Thyroid gland (tissue), 4 donors: ENCODE data around the gene KCNF1. TPM values are rescaled to one million over a fixed set of nuclear protein-coding genes. Genes with fewer than 3 reads are reported as not detected.

Source experiments
- DNase-seq, 2 donors: peaks; one replicate each; pipeline ENCODE4 v3.0.0-alpha.2; 2019
- H3K27ac ChIP-seq, 3 donors: fragments of 200-600 bp; sonication (generic); 1 replicate in 2 of 3; 2 replicates in 1 of 3; pipeline ENCODE4 v1.5.1; 2016 to 2019; ENCODE audit warnings: mild to moderate bottlenecking in 1 of 3, moderate library complexity in 1 of 3
- H3K27me3 ChIP-seq: fragments of 200-600 bp; sonication (generic); one replicate; pipeline ENCODE4 v1.5.1; 2019
- H3K36me3 ChIP-seq, 2 donors: fragments of 200-600 bp; sonication (generic); one replicate each; pipeline ENCODE4 v1.5.1; 2016 to 2019
- H3K4me1 ChIP-seq, 2 donors: fragments of 200-600 bp; sonication (generic); one replicate each; pipeline ENCODE4 v1.5.1; 2017 to 2019
- H3K4me3 ChIP-seq, 3 donors: fragments of 200-600 bp; sonication (generic); replicated peaks in 1 of 3; 1 replicate in 2 of 3; 2 replicates in 1 of 3; pipeline ENCODE4 v1.5.1; 2016; ENCODE audit warnings: mild to moderate bottlenecking in 1 of 3
- H3K9me3 ChIP-seq: fragments of 200-600 bp; sonication (generic); one replicate; pipeline ENCODE4 v1.5.1; 2017
- CTCF ChIP-seq, 6 experiments: fragments of 200-600 bp in 3 of 6; fragments of 450-650 bp in 3 of 6; sonication (generic) in 3 of 6; IDR thresholded peaks; one replicate each; pipeline ENCODE4 v1.5.1; 2016 to 2019; ENCODE audit warnings: antibody characterized with exemption in 6 of 6, mild to moderate bottlenecking in 2 of 6, inconsistent platforms in 1 of 6, moderate library complexity in 1 of 6
- POLR2A ChIP-seq, 2 donors: fragments of 450-650 bp; IDR thresholded peaks; one replicate each; pipeline ENCODE4 v1.6.1; 2017; ENCODE audit warnings: antibody characterized with exemption in 2 of 2, mild to moderate bottlenecking in 2 of 2, moderate library complexity in 1 of 2
- WGBS, 2 donors: methylation state at CpG; one replicate each; pipeline ENCODE4 v1.1.5; 2017; 5-methylcytosine and 5-hydroxymethylcytosine counted together
- intact Hi-C: fragments of 100-400 bp; cut with DNase I; formaldehyde crosslinking; loops from one replicate; pipeline ENCODE4 v1.15.1; 2023
- small RNA-seq: library from RNA; depleted of rRNA; stranded (forward); fragments of <200 nt; gene quantifications from one replicate; pipeline ENCODE3, GENCODE V24; 2016
- total RNA-seq, 4 donors: library from RNA; depleted of rRNA; stranded (reverse); fragments of >200 nt; gene quantifications; one replicate each; pipeline ENCODE4 v1.2.3, GENCODE V29; 2016

Gene KCNF1
- total RNA-seq, 4 donors from 2014 or later: not detected

DNA sequence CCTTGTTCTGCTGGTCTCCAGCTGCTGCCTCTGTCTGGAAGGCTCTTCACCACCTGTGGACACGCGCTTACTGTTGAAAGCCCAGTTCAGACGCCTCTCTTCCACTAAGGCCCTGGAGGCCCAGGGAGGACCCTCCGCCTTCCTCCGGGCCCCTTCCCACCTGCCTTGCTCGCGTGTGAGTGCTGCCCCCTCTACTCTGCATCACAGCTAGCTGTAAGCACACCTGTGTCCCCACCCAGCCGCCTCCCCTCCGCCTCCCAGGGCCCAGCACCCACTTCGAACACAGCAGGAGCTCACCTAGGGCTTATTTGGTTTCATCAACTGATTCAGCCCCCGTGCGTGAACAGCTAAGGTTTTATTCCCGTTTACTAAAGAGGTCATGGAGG is 49.7 kb downstream of the KCNF1 start:
- Histone ChIP-seq H3K27me3 (no peaks in the 10 kb centered on the region), H3K27ac (no peak overlapping the region), H3K9me3 (no peaks in the 10 kb centered on the region), H3K4me3 (no peak overlapping the region), H3K36me3 (no peaks in the 10 kb centered on the region), H3K4me1 (peaks cover 0 to 6% of the 10 kb centered on the region in 2 donors)
- 81 to 82% methylated on average over 13 of the region's 13 CpGs for WGBS, 2 donors
- DNase-seq: no peak
- intact Hi-C loops: no loop called here
- TF ChIP-seq POLR2A (IDR thresholded peaks at IDR 0.05) (no peak), CTCF (IDR thresholded peaks at IDR 0.05) (no peak)

- H3K36me3 ChIP-seq: no peaks in the 10 kb centered on the region
- no peak for DNase-seq
- 88 to 92% methylated on average over 14 of the region's 14 CpGs for WGBS, 2 donors
- intact Hi-C loops: no loop called here
- TF ChIP-seq CTCF (IDR thresholded peaks at IDR 0.05) (no peak), POLR2A (IDR thresholded peaks at IDR 0.05) (no peak)
- no peak overlapping the region for H3K27ac ChIP-seq
- peaks cover 0 to 6% of the 10 kb centered on the region in 2 donors for H3K4me1 ChIP-seq
- H3K9me3 ChIP-seq: no peaks in the 10 kb centered on the region
- no peaks in the 10 kb centered on the region for H3K27me3 ChIP-seq
- H3K4me3 ChIP-seq: no peak overlapping the region
Observed at GRCh38 chr2:10962004-10962403, 50.3 kb downstream of the KCNF1 start.

GRCh38 chr2:10963155-10963554 is 51.4 kb downstream of the KCNF1 start:
- no peaks in the 10 kb centered on the region for H3K36me3 ChIP-seq
- no peaks in the 10 kb centered on the region for H3K27me3 ChIP-seq
- DNase-seq: peak in 1 of 2 donors; percentile 9
- WGBS, 2 donors: 58 to 61% methylated on average over 8 of the region's 8 CpGs
- no peaks in the 10 kb centered on the region for H3K9me3 ChIP-seq
- intact Hi-C loops: no loop called here
- peaks cover 0 to 6% of the 10 kb centered on the region in 2 donors for H3K4me1 ChIP-seq
- no peak for TF ChIP-seq CTCF (IDR thresholded peaks at IDR 0.05)
- no peak for TF ChIP-seq POLR2A (IDR thresholded peaks at IDR 0.05)
- no peak overlapping the region for H3K4me3 ChIP-seq
- H3K27ac ChIP-seq: no peak overlapping the region

Small RNA genes within 50 kb of the gene (small RNA-seq; reads per million reads assigned to genes)
- not detected for gene AC079587.1

Other genes starting within 250 kb of the KCNF1 start
- gene NOL10, start 222.0 kb upstream of the KCNF1 start, total RNA-seq: 10 to 100 TPM; 21.9 to 54.2 (median 37.6) TPM
- not detected for gene ATP6V1C2, start 190.3 kb upstream of the KCNF1 start, total RNA-seq
- gene PDIA6, start 99.1 kb upstream of the KCNF1 start, total RNA-seq: 100 to 1,000 TPM; 227 to 540 (median 414) TPM
- gene SLC66A3, start 243.5 kb downstream of the KCNF1 start, total RNA-seq: 10 to 100 TPM; 30.8 to 68.7 (median 43.2) TPM